HepG2 (cell line): ENCODE data around the gene CAMTA1. TPM values are rescaled to one million over a fixed set of nuclear protein-coding genes. Genes with fewer than 3 reads are reported as not detected.
A peak's percentile ranks its signal among the peaks of the same experiment; 100 is the strongest.

Source experiments
- AKAP8 ChIP-seq: sonication (generic); formaldehyde crosslinking; IDR thresholded peaks from 2 replicates; pipeline ENCODE4 v1.5.1; 2020; ENCODE audit warnings: mild to moderate bottlenecking, missing genetic modification reagents
- ATF4 ChIP-seq, 2 experiments: fragments of 450-650 bp in 1 of 2; sonication (generic) in 1 of 2; formaldehyde crosslinking; IDR thresholded peaks; 2 replicates each; pipeline versions ENCODE4 v1.5.0 to v1.8.0; 2020 to 2022; ENCODE audit warnings: mild to moderate bottlenecking in 1 of 2, missing genetic modification reagents in 1 of 2
- CTCF ChIP-seq: sonication (generic); formaldehyde crosslinking; IDR thresholded peaks from 2 replicates; pipeline ENCODE4 v1.5.0; 2020; ENCODE audit warnings: mild to moderate bottlenecking, missing genetic modification reagents, moderate library complexity
- GRHL1 ChIP-seq: sonication (generic); formaldehyde crosslinking; conservative IDR thresholded peaks from 2 replicates; pipeline ENCODE4 v1.8.0; 2022; ENCODE audit warnings: missing genetic modification reagents
- HDAC1 ChIP-seq: sonication (generic); formaldehyde crosslinking; IDR thresholded peaks from 2 replicates; pipeline ENCODE4 v1.5.1; 2020; ENCODE audit warnings: mild to moderate bottlenecking, missing genetic modification reagents
- KAT8 ChIP-seq: IDR thresholded peaks from 2 replicates; pipeline ENCODE4 v1.6.1; 2016; ENCODE audit warnings: missing genetic modification reagents, missing compliant biosample characterization
- MYNN ChIP-seq: sonication (generic); formaldehyde crosslinking; IDR thresholded peaks from 2 replicates; pipeline ENCODE4 v1.4.0; 2020; ENCODE audit warnings: mild to moderate bottlenecking, low read depth, missing genetic modification reagents
- NCOA5 ChIP-seq: sonication (generic); formaldehyde crosslinking; IDR thresholded peaks from 2 replicates; pipeline ENCODE4 v1.4.0; 2020; ENCODE audit warnings: missing genetic modification reagents
- NFKBIZ ChIP-seq: IDR thresholded peaks from 2 replicates; pipeline ENCODE4 v1.6.1; 2018; ENCODE audit warnings: missing genetic modification reagents, missing compliant biosample characterization
- RFX3 ChIP-seq: IDR thresholded peaks from 2 replicates; pipeline ENCODE4 v1.6.1; 2016; ENCODE audit warnings: missing biosample characterization, missing genetic modification reagents
- SALL1 ChIP-seq: sonication (generic); formaldehyde crosslinking; IDR thresholded peaks from 2 replicates; pipeline ENCODE4 v1.8.0; 2022; ENCODE audit warnings: mild to moderate bottlenecking, missing genetic modification reagents
- SNAPC2 ChIP-seq: sonication (generic); formaldehyde crosslinking; IDR thresholded peaks from 2 replicates; pipeline ENCODE4 v1.8.1; 2022; ENCODE audit warnings: mild to moderate bottlenecking, missing genetic modification reagents
- SOX13 ChIP-seq, 3 experiments: fragments of 450-650 bp in 1 of 3; sonication (generic) in 1 of 3; formaldehyde crosslinking in 1 of 3; IDR thresholded peaks in 2 of 3; conservative IDR thresholded peaks in 1 of 3; 2 replicates each; pipeline versions ENCODE4 v1.5.0 to v1.6.1; 2016 to 2020; ENCODE audit warnings: antibody characterized with exemption in 1 of 3, mild to moderate bottlenecking in 1 of 3, missing compliant biosample characterization in 1 of 3, missing genetic modification reagents in 1 of 3, moderate library complexity in 1 of 3
- SPEN ChIP-seq: sonication (generic); formaldehyde crosslinking; IDR thresholded peaks from 2 replicates; pipeline ENCODE4 v1.5.1; 2020; ENCODE audit warnings: low read depth, mild to moderate bottlenecking, missing genetic modification reagents
- TBP ChIP-seq: sonication (generic); formaldehyde crosslinking; IDR thresholded peaks from 2 replicates; pipeline ENCODE4 v1.5.0; 2020; ENCODE audit warnings: missing genetic modification reagents
- TCF12 ChIP-seq, 2 experiments: fragments of 450-650 bp in 1 of 2; sonication (generic) in 1 of 2; formaldehyde crosslinking in 1 of 2; IDR thresholded peaks; 2 replicates each; pipeline versions ENCODE4 v1.6.1 to v1.8.0; 2017 to 2022; ENCODE audit warnings: antibody characterized with exemption in 1 of 2, mild to moderate bottlenecking in 1 of 2, missing genetic modification reagents in 1 of 2, moderate library complexity in 1 of 2
- U2AF2 ChIP-seq: fragments of 200-400 bp; formaldehyde crosslinking; IDR thresholded peaks from 2 replicates; pipeline ENCODE4 v1.6.1; 2017; ENCODE audit warnings: low read depth, mild to moderate bottlenecking, low read length
- ZNF3 ChIP-seq: IDR thresholded peaks from 2 replicates; pipeline ENCODE4 v1.7.0; 2017; ENCODE audit warnings: inconsistent platforms
- ZNF367 ChIP-seq: sonication (generic); formaldehyde crosslinking; IDR thresholded peaks from 2 replicates; pipeline ENCODE4 v1.4.0; 2020; ENCODE audit warnings: missing genetic modification reagents, borderline replicate concordance
- polyA plus RNA-seq, 8 experiments: library from polyadenylated mRNA; depleted of rRNA in 3 of 8; stranded (reverse) in 7 of 8; unstranded in 1 of 8; fragments of >200 nt; fragmentation: Illumina TruSeq in 4 of 8; extraction: Trizol in 4 of 8; gene quantifications; 2 replicates each; pipeline versions ENCODE4 v1.2.1 to v1.2.3, GENCODE V29; 2011 to 2016; ENCODE audit warnings: low read depth in 4 of 8, missing spikeins in 1 of 8, mixed read lengths in 1 of 8; ENCODE audit not compliant: insufficient read depth in 1 of 8
- total RNA-seq, 5 experiments: library from RNA; depleted of rRNA; stranded (reverse); fragments of >200 nt; fragmentation: Illumina TruSeq; extraction: Trizol; gene quantifications; 2 replicates each; pipeline ENCODE4 v1.2.3, GENCODE V29; 2016; ENCODE audit warnings: low read depth in 1 of 5
- TF ChIP-seq, protein P1 (sequence below): sonication (generic); formaldehyde crosslinking; IDR thresholded peaks from 2 replicates; pipeline ENCODE4 v1.4.0; 2020; ENCODE audit warnings: mild to moderate bottlenecking, missing genetic modification reagents, borderline replicate concordance

The CAMTA1 gene
- total and polyA plus RNA-seq, 2 of the 13 experiments (the other 11 are each of a cell fraction or from before 2014, with no cell fraction given), result 25.0 to 36.4 TPM

DNA sequence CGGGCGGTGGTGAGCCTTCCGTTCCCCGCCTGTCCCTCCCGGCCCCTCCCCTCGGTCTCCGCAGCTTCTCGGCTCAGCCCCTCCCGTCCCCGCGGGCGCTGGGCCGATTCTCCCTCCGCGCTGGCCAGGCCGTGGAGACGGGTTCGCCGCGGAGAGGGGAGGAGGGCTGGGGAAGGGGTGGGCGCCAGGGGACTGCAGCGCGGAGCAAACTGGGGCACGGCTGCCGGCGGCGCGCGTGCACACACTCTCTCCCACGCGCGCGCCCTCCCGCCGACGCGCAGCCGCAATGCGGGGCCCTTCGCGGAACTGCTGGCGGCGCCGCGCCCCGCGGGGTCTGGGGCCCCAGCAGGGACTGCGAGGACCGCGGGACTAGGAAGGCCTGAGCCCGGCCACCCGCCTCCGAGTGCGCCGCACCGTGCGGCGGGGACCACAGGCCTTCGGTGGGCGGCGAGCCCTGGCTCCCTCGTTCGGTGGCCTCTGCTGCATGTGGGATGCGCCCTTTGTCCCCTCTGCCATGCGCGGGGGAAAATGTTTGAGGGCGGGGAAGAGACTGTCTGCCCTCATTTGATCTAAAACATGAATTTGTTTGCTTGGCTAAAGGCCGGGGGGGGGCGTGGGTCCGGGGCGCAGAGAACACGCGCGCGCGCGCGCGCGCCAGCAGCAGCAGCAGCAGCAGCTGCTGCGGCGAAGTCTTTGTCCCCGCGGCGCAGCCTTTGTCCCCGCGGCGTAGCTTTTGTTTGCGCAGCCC lies 895.1 kb downstream of the CAMTA1 start (continued):
- TF ChIP-seq ZNF3 (CRISPR knock-in tag) (no peak; the same call in 1 of the 2 replicates), HDAC1 (peak; percentile 34; the same call in 1 of the 2 replicates), RFX3 (CRISPR knock-in tag) (no peak), SALL1 (0 out of 2 replicates have a peak, but pooled peaks have one; percentile 41), MYNN (no peak), SOX13 (IDR thresholded peaks at IDR 0.05) (no peak), SOX13 (CRISPR knock-in tag; conservative IDR thresholded peaks at IDR 0.05 in 1 of 2, IDR thresholded peaks at IDR 0.05 in 1 of 2) (peak in 1 of 2 experiments; percentile 77; a peak in 2 of 4 replicates), TCF12 (IDR thresholded peaks at IDR 0.05) (no peak), TCF12 (CRISPR knock-in tag; IDR thresholded peaks at IDR 0.05) (peak; percentile 60; the same call in 1 of the 2 replicates), ATF4 (CRISPR knock-in tag; IDR thresholded peaks at IDR 0.05) (no peak), TBP (CRISPR knock-in tag) (no peak), GRHL1 (CRISPR knock-in tag) (no peak), CTCF (CRISPR knock-in tag) (no peak), ZNF367 (CRISPR knock-in tag) (no peak), NCOA5 (CRISPR knock-in tag) (no peak), SNAPC2 (CRISPR knock-in tag) (no peak), SPEN (CRISPR knock-in tag) (no peak; the same call in 1 of the 2 replicates), NFKBIZ (CRISPR knock-in tag) (0 out of 2 replicates have a peak, but pooled peaks have one; percentile 21), KAT8 (no peak), AKAP8 (CRISPR knock-in tag) (no peak), U2AF2 (no peak)
- TF ChIP-seq, protein P1, sequence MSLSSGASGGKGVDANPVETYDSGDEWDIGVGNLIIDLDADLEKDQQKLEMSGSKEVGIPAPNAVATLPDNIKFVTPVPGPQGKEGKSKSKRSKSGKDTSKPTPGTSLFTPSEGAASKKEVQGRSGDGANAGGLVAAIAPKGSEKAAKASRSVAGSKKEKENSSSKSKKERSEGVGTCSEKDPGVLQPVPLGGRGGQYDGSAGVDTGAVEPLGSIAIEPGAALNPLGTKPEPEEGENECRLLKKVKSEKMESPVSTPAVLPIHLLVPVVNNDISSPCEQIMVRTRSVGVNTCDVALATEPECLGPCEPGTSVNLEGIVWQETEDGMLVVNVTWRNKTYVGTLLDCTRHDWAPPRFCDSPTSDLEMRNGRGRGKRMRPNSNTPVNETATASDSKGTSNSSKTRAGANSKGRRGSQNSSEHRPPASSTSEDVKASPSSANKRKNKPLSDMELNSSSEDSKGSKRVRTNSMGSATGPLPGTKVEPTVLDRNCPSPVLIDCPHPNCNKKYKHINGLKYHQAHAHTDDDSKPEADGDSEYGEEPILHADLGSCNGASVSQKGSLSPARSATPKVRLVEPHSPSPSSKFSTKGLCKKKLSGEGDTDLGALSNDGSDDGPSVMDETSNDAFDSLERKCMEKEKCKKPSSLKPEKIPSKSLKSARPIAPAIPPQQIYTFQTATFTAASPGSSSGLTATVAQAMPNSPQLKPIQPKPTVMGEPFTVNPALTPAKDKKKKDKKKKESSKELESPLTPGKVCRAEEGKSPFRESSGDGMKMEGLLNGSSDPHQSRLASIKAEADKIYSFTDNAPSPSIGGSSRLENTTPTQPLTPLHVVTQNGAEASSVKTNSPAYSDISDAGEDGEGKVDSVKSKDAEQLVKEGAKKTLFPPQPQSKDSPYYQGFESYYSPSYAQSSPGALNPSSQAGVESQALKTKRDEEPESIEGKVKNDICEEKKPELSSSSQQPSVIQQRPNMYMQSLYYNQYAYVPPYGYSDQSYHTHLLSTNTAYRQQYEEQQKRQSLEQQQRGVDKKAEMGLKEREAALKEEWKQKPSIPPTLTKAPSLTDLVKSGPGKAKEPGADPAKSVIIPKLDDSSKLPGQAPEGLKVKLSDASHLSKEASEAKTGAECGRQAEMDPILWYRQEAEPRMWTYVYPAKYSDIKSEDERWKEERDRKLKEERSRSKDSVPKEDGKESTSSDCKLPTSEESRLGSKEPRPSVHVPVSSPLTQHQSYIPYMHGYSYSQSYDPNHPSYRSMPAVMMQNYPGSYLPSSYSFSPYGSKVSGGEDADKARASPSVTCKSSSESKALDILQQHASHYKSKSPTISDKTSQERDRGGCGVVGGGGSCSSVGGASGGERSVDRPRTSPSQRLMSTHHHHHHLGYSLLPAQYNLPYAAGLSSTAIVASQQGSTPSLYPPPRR, result no peak
